HL-60 (cell line): ENCODE data around the gene CFAP210.

ENCODE experiments used
- DNase-seq, 2 experiments: peaks; one replicate each; pipeline ENCODE4 v3.0.0-alpha.2; 2010 to 2020; ENCODE audit warnings: low read depth in 1 of 2, low spot score in 1 of 2
- H3K27ac ChIP-seq: fragments of 250-450 bp; sonication (Bioruptor Pico); replicated peaks from 2 replicates; pipeline ENCODE4 v1.5.1; 2020; ENCODE audit warnings: mild to moderate bottlenecking, moderate library complexity
- H3K27me3 ChIP-seq: fragments of 250-450 bp; sonication (Bioruptor Pico); 2 replicates; pipeline ENCODE4 v1.5.1; 2021; ENCODE audit warnings: mild to moderate bottlenecking, moderate library complexity; ENCODE audit not compliant: insufficient read depth, poor library complexity, severe bottlenecking
- H3K4me3 ChIP-seq: replicated peaks from 2 replicates; pipeline ENCODE4 v1.5.1; 2011; ENCODE audit warnings: mild to moderate bottlenecking, control low read depth, low read length; ENCODE audit not compliant: insufficient read depth
- GABPA ChIP-seq: IDR thresholded peaks from 2 replicates; pipeline ENCODE4 v1.6.1; 2012; ENCODE audit warnings: low read depth
- POLR2AphosphoS5 ChIP-seq: IDR thresholded peaks from 2 replicates; pipeline ENCODE4 v1.6.1; 2012; ENCODE audit warnings: low read depth
- SPI1 ChIP-seq: IDR thresholded peaks from 2 replicates; pipeline ENCODE4 v1.6.1; 2012; ENCODE audit warnings: low read depth, mild to moderate bottlenecking, borderline replicate concordance
- TF ChIP-seq, protein P1 (sequence below): IDR thresholded peaks from one replicate; pipeline ENCODE4 v1.5.1; 2011; ENCODE audit warnings: low read length, control low read depth, inconsistent platforms; ENCODE audit not compliant: insufficient read depth
- TF ChIP-seq, protein P2 (sequence below): IDR thresholded peaks from 2 replicates; pipeline ENCODE4 v1.6.1; 2012; ENCODE audit warnings: low read depth; ENCODE audit not compliant: insufficient replicate concordance

Gene CFAP210

DNA sequence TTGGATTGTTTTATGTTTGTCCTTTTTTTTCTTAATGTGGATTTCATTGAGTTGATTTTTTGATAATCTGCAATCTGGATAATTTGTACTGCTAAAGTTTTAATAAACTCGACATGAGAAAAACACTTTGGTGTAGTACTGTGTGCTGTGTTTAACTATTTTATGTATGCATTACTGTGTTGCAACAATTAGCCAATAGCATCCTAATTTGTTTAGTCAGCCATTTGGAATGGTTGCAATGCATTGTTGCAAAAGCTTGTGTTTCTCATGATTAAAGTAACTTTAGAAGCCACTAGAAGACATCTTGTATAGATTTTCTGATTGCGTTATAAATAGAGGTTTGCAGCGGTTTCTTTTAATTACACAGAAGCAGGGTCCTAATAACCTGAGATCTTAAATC, 56.6 kb downstream of the CFAP210 start:
- H3K27ac ChIP-seq: no peak overlapping the region
- peak in 1 of 2 experiments; percentile 14 for DNase-seq

DNA sequence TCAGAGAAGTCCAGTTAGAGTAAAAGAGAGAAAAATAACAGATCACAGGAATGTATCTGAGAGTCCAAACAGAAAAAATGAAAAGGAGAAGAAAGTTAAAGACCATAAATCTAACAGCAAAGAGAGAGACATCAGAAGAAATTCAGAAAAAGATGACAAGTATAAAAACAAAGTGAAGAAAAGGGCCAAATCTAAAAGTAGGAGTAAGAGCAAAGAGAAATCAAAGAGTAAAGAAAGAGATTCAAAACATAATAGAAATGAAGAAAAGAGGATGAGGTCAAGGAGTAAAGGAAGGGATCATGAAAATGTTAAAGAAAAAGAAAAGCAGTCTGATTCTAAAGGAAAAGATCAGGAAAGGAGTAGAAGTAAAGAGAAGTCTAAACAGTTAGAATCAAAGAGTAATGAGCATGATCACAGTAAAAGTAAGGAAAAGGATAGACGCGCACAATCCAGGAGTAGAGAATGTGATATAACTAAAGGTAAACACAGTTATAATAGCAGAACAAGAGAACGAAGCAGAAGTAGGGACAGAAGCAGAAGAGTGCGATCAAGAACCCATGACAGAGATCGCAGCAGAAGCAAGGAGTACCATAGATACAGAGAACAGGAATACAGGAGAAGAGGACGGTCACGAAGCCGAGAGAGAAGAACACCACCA, 57.6 kb downstream of the CFAP210 start:
- DNase-seq: no peak
- TF ChIP-seq SPI1 (no peak), POLR2AphosphoS5 (no peak), GABPA (no peak)
- TF ChIP-seq, protein P1, sequence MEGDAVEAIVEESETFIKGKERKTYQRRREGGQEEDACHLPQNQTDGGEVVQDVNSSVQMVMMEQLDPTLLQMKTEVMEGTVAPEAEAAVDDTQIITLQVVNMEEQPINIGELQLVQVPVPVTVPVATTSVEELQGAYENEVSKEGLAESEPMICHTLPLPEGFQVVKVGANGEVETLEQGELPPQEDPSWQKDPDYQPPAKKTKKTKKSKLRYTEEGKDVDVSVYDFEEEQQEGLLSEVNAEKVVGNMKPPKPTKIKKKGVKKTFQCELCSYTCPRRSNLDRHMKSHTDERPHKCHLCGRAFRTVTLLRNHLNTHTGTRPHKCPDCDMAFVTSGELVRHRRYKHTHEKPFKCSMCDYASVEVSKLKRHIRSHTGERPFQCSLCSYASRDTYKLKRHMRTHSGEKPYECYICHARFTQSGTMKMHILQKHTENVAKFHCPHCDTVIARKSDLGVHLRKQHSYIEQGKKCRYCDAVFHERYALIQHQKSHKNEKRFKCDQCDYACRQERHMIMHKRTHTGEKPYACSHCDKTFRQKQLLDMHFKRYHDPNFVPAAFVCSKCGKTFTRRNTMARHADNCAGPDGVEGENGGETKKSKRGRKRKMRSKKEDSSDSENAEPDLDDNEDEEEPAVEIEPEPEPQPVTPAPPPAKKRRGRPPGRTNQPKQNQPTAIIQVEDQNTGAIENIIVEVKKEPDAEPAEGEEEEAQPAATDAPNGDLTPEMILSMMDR: no peak
- TF ChIP-seq, protein P2, sequence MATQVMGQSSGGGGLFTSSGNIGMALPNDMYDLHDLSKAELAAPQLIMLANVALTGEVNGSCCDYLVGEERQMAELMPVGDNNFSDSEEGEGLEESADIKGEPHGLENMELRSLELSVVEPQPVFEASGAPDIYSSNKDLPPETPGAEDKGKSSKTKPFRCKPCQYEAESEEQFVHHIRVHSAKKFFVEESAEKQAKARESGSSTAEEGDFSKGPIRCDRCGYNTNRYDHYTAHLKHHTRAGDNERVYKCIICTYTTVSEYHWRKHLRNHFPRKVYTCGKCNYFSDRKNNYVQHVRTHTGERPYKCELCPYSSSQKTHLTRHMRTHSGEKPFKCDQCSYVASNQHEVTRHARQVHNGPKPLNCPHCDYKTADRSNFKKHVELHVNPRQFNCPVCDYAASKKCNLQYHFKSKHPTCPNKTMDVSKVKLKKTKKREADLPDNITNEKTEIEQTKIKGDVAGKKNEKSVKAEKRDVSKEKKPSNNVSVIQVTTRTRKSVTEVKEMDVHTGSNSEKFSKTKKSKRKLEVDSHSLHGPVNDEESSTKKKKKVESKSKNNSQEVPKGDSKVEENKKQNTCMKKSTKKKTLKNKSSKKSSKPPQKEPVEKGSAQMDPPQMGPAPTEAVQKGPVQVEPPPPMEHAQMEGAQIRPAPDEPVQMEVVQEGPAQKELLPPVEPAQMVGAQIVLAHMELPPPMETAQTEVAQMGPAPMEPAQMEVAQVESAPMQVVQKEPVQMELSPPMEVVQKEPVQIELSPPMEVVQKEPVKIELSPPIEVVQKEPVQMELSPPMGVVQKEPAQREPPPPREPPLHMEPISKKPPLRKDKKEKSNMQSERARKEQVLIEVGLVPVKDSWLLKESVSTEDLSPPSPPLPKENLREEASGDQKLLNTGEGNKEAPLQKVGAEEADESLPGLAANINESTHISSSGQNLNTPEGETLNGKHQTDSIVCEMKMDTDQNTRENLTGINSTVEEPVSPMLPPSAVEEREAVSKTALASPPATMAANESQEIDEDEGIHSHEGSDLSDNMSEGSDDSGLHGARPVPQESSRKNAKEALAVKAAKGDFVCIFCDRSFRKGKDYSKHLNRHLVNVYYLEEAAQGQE: no peak
- H3K27ac ChIP-seq: no peak overlapping the region

More for the DNA sequence above, 56.6 kb downstream of the CFAP210 start:
- H3K27me3 ChIP-seq: no peaks in the 10 kb centered on the region
- TF ChIP-seq GABPA (no peak), POLR2AphosphoS5 (no peak), SPI1 (no peak)
- TF ChIP-seq, protein P2: no peak
- TF ChIP-seq, protein P1: no peak
- H3K4me3 ChIP-seq: no peak overlapping the region

GRCh38 chr2:169625781-169626180, 68.4 kb downstream of the CFAP210 start:
- no peak overlapping the region for H3K27ac ChIP-seq
- no peaks in the 10 kb centered on the region for H3K27me3 ChIP-seq
- TF ChIP-seq, protein P2: no peak
- no peak for TF ChIP-seq POLR2AphosphoS5
- no peak for TF ChIP-seq SPI1
- no peak for TF ChIP-seq GABPA
- TF ChIP-seq, protein P1: no peak
- DNase-seq: no peak
- H3K4me3 ChIP-seq: no peak overlapping the region

More for the DNA sequence above, 57.6 kb downstream of the CFAP210 start:
- Histone ChIP-seq H3K4me3 (no peak overlapping the region), H3K27me3 (no peaks in the 10 kb centered on the region)
